Measurements from ENCODE around the gene FKBP6.
"Not testable (repeated sequence)": the region's sequence is repeated elsewhere in the genome, so short reads cannot be mapped to it uniquely, and the experiment has no call there.

FKBP6 gene

DNA sequence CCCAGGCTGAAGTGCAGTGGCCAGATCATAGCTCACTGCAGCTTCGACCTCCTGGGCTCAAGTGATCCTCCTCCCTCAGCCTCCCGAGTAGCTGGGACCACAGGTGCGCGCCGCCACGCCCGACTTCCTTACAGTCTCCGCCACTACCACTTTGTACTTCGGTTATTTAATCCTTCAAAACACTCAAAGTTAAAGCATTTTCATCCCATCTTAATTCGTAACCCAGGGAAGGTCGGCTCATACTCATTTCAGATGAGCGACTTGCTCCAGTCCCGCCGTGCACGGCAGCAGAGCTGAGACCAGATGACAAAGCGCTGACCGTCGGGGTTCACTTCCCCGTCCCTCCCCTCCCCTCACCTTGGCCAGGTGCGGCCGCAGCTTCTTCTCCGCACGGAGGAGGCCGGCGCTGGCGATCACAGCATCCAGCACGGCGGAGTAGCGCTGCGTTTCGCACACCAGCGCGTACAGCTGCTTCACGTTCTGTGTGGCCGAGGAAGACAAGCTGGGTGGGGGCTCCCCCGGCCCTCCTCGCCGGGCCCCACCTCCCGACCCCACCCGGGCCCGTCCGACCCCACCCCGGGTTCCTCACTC, 19.8 kb upstream of the FKBP6 start:
- peak overlapping the region; percentile 58 for H3K27ac ChIP-seq (ENCODE audit: insufficient read depth, low read length, poor library complexity, severe bottlenecking)
- H3K36me3 ChIP-seq (ENCODE audit: control insufficient read depth, insufficient read depth, low read length): peaks cover 36% of the 10 kb centered on the region
- no peaks in the 10 kb centered on the region for H3K27me3 ChIP-seq (replicated peaks; ENCODE audit: control insufficient read depth, insufficient read depth, low read length, poor library complexity, severe bottlenecking)
- H3K4me3 ChIP-seq (ENCODE audit: insufficient read depth, low read depth, low read length, poor library complexity, severe bottlenecking): peak overlapping the region; percentile 77
- DNase-seq: no peak
- H3K9me3 ChIP-seq (ENCODE audit: control insufficient read depth, low read length): no peaks in the 10 kb centered on the region
- H3K4me1 ChIP-seq (ENCODE audit: control insufficient read depth, insufficient read depth, low read length, poor library complexity, severe bottlenecking): peaks cover 9% of the 10 kb centered on the region

DNA sequence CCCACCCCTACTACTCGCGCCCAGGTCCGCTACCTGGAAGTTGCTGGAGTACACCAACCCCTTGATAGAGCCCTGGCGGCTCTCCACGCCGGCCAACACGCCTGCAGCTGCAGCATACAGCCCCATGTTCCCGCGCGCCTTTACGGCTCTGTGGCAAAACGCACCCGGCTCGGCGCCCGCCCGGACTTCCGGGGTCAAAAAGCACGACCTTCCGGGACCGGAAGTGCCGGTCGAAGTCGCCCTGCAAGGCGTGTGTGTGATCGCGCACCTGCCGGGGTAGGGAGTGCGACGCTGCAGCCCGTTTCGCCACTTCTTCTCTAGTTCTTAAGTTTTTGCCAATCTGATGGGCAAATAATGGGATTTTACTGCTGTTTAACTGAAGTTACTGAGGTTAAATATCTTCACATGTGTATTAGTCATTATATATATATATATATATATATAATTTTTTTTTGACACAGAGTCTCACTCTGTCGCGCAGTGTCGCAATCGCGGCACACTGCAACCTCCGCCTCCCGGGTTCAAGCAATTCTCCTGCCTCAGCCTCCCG, 19.2 kb upstream of the FKBP6 start, which contains the start of gene NSUN5:
NSUN5 (minus strand) TSS at position 162 of the 550 bp plus-strand sequence; CDS start at position 126, 36 bp downstream.
- Histone ChIP-seq H3K27ac (ENCODE audit: insufficient read depth, low read length, poor library complexity, severe bottlenecking) (peak within 1 kb of the TSS; percentile 58), H3K4me3 (ENCODE audit: insufficient read depth, low read depth, low read length, poor library complexity, severe bottlenecking) (peak within 1 kb of the TSS; percentile 77), H3K4me1 (ENCODE audit: control insufficient read depth, insufficient read depth, low read length, poor library complexity, severe bottlenecking) (peaks cover 9% of the 10 kb centered on the region), H3K27me3 (replicated peaks; ENCODE audit: control insufficient read depth, insufficient read depth, low read length, poor library complexity, severe bottlenecking) (no peaks in the 10 kb centered on the region), H3K9me3 (ENCODE audit: control insufficient read depth, low read length) (no peaks in the 10 kb centered on the region), H3K36me3 (ENCODE audit: control insufficient read depth, insufficient read depth, low read length) (peaks cover 30% of the 10 kb centered on the region)
- DNase-seq: peak; percentile 76 to 82 (median 79)

DNA sequence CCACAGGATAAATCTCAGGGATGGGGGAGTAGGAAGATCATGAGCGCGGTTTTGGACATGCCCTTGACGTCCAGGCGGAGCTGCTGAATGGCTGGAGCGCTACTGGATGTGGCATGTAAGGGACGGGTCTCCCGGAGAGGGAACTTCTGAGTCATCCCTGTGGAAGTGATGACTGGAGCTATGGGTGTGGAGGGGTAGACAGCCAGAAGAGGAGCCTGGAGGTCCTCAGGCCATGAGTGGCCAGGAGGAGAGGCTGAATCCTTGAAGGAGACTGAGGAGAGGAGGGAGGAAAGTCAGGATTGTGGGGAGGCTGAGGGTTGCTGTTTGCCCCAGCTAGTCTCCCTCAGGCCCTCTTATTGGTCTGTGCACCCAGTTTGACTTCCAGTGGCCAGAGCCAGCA, 16.5 kb upstream of the FKBP6 start:
- H3K4me1 ChIP-seq (ENCODE audit: control insufficient read depth, insufficient read depth, low read length, poor library complexity, severe bottlenecking); H3K27ac ChIP-seq (ENCODE audit: insufficient read depth, low read length, poor library complexity, severe bottlenecking); H3K27me3 ChIP-seq (replicated peaks; ENCODE audit: control insufficient read depth, insufficient read depth, low read length, poor library complexity, severe bottlenecking); H3K9me3 ChIP-seq (ENCODE audit: control insufficient read depth, low read length); DNase-seq; H3K4me3 ChIP-seq (ENCODE audit: insufficient read depth, low read depth, low read length, poor library complexity, severe bottlenecking): not testable (repeated sequence)
- peaks cover 12% of the 10 kb centered on the region for H3K36me3 ChIP-seq (ENCODE audit: control insufficient read depth, insufficient read depth, low read length)

DNA sequence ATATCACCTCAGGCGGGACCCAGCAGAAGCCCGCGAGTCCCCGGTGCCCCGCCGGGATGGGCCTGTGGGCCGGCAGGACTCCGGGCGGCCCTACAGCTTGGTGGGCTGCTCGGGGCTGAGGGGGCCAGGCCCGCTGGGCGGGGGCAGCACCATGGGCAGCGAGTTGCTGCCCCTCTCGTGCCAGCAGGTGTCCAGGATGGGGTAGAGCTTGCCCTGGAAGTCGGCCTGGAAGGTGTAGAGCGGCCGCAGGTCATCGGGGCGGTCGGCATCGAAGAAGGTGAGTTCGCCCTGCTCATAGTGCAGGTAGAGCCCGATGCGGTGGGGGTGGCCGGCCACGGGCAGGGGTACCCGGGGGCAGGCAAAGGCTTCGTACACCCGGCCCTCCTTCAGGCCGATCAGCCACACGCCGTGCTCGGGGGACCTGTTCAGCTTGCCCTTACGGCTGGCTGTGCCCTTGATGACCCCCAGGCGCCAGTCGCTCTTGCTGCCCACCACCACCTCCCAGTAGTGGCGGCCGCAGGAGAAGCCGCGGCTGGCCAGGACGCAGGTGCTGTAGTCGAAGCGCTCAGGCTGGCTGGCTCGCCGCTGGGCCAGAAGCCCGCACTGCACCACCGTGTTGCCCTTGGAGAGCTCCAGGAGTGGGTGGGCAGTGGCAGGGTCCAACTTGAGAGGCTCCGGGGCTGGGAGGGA, 15.0 kb upstream of the FKBP6 start:
- Histone ChIP-seq H3K27ac (ENCODE audit: insufficient read depth, low read length, poor library complexity, severe bottlenecking) (no peak overlapping the region), H3K4me3 (ENCODE audit: insufficient read depth, low read depth, low read length, poor library complexity, severe bottlenecking) (no peak overlapping the region), H3K9me3 (ENCODE audit: control insufficient read depth, low read length) (no peaks in the 10 kb centered on the region), H3K36me3 (ENCODE audit: control insufficient read depth, insufficient read depth, low read length) (no peaks in the 10 kb centered on the region), H3K4me1 (ENCODE audit: control insufficient read depth, insufficient read depth, low read length, poor library complexity, severe bottlenecking) (peaks cover 4% of the 10 kb centered on the region), H3K27me3 (replicated peaks; ENCODE audit: control insufficient read depth, insufficient read depth, low read length, poor library complexity, severe bottlenecking) (no peaks in the 10 kb centered on the region)
- no peak for DNase-seq

DNA sequence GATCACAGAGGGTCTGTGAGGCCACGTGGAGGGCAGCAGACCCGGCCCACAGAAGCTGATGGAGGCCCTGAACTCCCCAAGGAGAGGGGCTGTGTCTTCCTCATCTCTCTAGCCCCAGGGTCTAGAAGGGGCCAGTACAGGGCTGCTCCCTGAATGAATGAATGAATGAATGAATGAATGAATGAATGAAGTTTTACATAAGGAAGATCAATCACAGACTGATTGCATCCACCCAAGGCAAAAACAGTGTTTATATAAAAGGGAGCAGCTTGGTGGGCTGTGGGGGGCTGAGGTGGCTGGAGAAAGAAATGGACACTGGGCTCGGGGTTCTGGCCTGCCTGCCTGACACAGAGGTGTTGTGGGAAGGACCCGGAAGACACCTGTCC, 14.4 kb upstream of the FKBP6 start:
- DNase-seq: no peak
- no peaks in the 10 kb centered on the region for H3K36me3 ChIP-seq (ENCODE audit: control insufficient read depth, insufficient read depth, low read length)
- H3K27me3 ChIP-seq (replicated peaks; ENCODE audit: control insufficient read depth, insufficient read depth, low read length, poor library complexity, severe bottlenecking): no peaks in the 10 kb centered on the region
- H3K4me1 ChIP-seq (ENCODE audit: control insufficient read depth, insufficient read depth, low read length, poor library complexity, severe bottlenecking): peaks cover 3% of the 10 kb centered on the region
- H3K9me3 ChIP-seq (ENCODE audit: control insufficient read depth, low read length): no peaks in the 10 kb centered on the region
- H3K27ac ChIP-seq (ENCODE audit: insufficient read depth, low read length, poor library complexity, severe bottlenecking): no peak overlapping the region
- H3K4me3 ChIP-seq (ENCODE audit: insufficient read depth, low read depth, low read length, poor library complexity, severe bottlenecking): no peak overlapping the region

DNA sequence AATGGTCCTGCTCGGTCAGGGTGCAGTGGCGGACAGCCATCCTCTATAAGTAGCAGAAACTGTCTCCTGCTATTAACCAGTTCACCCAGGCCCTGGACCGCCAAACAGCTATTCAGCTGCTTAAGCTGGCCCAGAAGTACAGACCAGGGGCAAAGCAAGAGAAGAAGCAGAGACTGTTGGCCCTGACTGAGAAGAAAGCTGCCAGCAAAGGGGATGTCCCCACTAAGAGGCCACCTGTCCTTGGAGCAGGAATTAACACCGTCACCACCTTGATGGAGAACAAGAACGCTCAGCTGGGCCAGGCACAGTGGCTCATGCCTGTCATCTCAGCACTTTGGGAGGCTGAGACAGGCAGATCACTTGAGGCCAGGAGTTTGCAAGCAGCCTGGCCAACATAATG, 13.7 kb upstream of the FKBP6 start:
- H3K4me1 ChIP-seq (ENCODE audit: control insufficient read depth, insufficient read depth, low read length, poor library complexity, severe bottlenecking): peaks cover 2% of the 10 kb centered on the region
- no peak overlapping the region for H3K4me3 ChIP-seq (ENCODE audit: insufficient read depth, low read depth, low read length, poor library complexity, severe bottlenecking)
- H3K27me3 ChIP-seq (replicated peaks; ENCODE audit: control insufficient read depth, insufficient read depth, low read length, poor library complexity, severe bottlenecking): no peaks in the 10 kb centered on the region
- no peak for DNase-seq
- no peak overlapping the region for H3K27ac ChIP-seq (ENCODE audit: insufficient read depth, low read length, poor library complexity, severe bottlenecking)
- no peaks in the 10 kb centered on the region for H3K36me3 ChIP-seq (ENCODE audit: control insufficient read depth, insufficient read depth, low read length)
- no peaks in the 10 kb centered on the region for H3K9me3 ChIP-seq (ENCODE audit: control insufficient read depth, low read length)

DNA sequence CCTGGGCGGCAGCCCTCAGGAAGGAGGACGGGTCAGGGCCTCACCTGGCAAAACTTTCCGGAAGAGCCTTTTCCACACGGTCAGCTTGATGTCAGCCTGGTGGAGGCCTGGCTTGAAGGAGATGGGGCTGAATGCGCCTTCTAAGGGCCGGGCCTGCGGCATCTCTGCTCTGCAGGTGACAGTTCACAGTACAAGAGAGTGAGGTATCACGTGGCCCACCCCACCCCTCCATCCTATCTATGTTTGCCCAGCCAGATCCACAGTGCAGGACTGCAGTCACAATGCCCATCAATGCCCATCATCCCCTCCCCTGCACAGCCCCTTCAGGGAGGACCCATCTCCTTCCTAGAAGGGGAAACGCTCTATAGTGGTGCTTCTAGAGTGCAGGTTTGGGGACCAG, 11.4 kb upstream of the FKBP6 start:
- Histone ChIP-seq H3K27ac (ENCODE audit: insufficient read depth, low read length, poor library complexity, severe bottlenecking) (no peak overlapping the region), H3K36me3 (ENCODE audit: control insufficient read depth, insufficient read depth, low read length) (no peaks in the 10 kb centered on the region), H3K27me3 (replicated peaks; ENCODE audit: control insufficient read depth, insufficient read depth, low read length, poor library complexity, severe bottlenecking) (no peaks in the 10 kb centered on the region), H3K4me3 (ENCODE audit: insufficient read depth, low read depth, low read length, poor library complexity, severe bottlenecking) (no peak overlapping the region), H3K4me1 (ENCODE audit: control insufficient read depth, insufficient read depth, low read length, poor library complexity, severe bottlenecking) (no peaks in the 10 kb centered on the region), H3K9me3 (ENCODE audit: control insufficient read depth, low read length) (no peaks in the 10 kb centered on the region)
- DNase-seq: no peak

DNA sequence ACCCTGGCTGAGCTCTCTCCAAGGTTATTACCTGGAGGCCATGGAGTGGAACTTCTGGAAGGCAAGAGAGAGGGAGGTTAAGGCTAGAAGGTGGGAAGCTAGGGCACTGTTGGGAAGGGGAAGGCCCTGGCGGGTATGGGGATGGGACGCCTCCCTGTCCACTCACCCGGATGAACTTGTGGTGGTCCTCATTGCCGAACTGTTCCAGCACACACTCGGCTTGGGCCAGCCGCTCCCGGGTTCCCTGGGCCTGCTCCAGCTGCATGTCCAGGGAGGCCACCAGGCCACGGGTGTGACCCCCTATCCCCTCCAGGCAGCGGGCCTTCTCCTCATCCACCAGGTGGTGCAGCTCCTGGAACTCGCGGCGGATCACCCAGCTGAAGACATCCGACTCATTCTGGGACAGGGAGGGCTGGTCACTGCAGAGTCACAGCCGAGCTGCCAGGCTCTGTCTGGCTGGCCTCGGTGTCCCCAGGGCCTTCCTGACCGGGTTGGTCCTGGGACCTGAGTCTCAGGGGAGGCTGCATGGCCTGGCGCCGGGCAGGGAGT, 9.2 kb upstream of the FKBP6 start:
- DNase-seq; H3K36me3 ChIP-seq (ENCODE audit: control insufficient read depth, insufficient read depth, low read length); H3K27ac ChIP-seq (ENCODE audit: insufficient read depth, low read length, poor library complexity, severe bottlenecking); H3K4me3 ChIP-seq (ENCODE audit: insufficient read depth, low read depth, low read length, poor library complexity, severe bottlenecking); H3K4me1 ChIP-seq (ENCODE audit: control insufficient read depth, insufficient read depth, low read length, poor library complexity, severe bottlenecking); H3K9me3 ChIP-seq (ENCODE audit: control insufficient read depth, low read length); H3K27me3 ChIP-seq (replicated peaks; ENCODE audit: control insufficient read depth, insufficient read depth, low read length, poor library complexity, severe bottlenecking): not testable (repeated sequence)

DNA sequence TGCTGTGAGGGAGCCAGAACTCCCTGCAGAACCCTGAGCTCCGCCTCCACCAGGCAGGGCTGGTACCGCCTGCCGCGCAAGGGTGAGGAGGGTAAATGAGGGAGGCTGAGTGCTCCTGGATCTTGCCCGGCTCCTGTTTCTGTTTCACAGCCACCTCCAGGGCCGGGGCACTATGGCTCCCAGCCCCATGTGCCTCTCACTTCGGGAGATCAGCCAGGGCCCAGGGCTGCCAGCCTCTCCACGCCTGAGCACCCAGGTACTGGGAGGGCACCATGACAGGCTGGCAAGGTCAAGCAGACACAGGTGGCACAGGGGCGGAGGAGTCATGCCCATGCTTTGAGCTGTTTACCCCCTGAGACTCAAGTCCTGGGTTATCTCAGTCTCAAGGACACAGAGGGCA, 8.4 kb upstream of the FKBP6 start:
- H3K4me3 ChIP-seq (ENCODE audit: insufficient read depth, low read depth, low read length, poor library complexity, severe bottlenecking); H3K9me3 ChIP-seq (ENCODE audit: control insufficient read depth, low read length); H3K27me3 ChIP-seq (replicated peaks; ENCODE audit: control insufficient read depth, insufficient read depth, low read length, poor library complexity, severe bottlenecking); H3K36me3 ChIP-seq (ENCODE audit: control insufficient read depth, insufficient read depth, low read length); H3K27ac ChIP-seq (ENCODE audit: insufficient read depth, low read length, poor library complexity, severe bottlenecking); H3K4me1 ChIP-seq (ENCODE audit: control insufficient read depth, insufficient read depth, low read length, poor library complexity, severe bottlenecking); DNase-seq: not testable (repeated sequence)

DNA sequence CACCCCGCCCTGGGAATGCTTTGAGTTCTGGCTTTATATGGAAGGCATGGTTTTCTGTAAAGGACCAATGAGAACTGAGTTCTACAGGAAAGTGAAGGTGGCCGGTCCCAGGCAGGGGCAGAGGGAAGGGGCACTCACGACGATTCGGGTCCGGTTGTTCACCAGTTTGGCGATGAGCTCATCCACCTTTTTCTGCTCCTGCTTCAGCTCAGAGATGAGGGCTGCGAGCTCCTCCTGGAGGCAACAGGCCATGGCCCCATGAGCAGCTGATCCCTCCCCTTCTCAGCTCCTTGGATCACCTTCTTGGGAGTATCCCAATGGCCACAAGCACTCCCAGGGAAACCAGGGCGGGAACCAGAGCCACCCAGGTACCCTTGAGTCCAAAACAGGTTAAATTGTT, 8.0 kb upstream of the FKBP6 start:
- H3K4me3 ChIP-seq (ENCODE audit: insufficient read depth, low read depth, low read length, poor library complexity, severe bottlenecking); DNase-seq; H3K4me1 ChIP-seq (ENCODE audit: control insufficient read depth, insufficient read depth, low read length, poor library complexity, severe bottlenecking); H3K9me3 ChIP-seq (ENCODE audit: control insufficient read depth, low read length); H3K27ac ChIP-seq (ENCODE audit: insufficient read depth, low read length, poor library complexity, severe bottlenecking); H3K36me3 ChIP-seq (ENCODE audit: control insufficient read depth, insufficient read depth, low read length); H3K27me3 ChIP-seq (replicated peaks; ENCODE audit: control insufficient read depth, insufficient read depth, low read length, poor library complexity, severe bottlenecking): not testable (repeated sequence)
